SW480 (cell line): ENCODE data around the gene TRIM40.
"Not testable (repeated sequence)": the region's sequence is repeated elsewhere in the genome, so short reads cannot be mapped to it uniquely, and the experiment has no call there.

Experiments used
- DNase-seq: peaks from one replicate; pipeline ENCODE4 v3.0.0-alpha.2; 2016; ENCODE audit warnings: low spot score

Gene TRIM40

DNA sequence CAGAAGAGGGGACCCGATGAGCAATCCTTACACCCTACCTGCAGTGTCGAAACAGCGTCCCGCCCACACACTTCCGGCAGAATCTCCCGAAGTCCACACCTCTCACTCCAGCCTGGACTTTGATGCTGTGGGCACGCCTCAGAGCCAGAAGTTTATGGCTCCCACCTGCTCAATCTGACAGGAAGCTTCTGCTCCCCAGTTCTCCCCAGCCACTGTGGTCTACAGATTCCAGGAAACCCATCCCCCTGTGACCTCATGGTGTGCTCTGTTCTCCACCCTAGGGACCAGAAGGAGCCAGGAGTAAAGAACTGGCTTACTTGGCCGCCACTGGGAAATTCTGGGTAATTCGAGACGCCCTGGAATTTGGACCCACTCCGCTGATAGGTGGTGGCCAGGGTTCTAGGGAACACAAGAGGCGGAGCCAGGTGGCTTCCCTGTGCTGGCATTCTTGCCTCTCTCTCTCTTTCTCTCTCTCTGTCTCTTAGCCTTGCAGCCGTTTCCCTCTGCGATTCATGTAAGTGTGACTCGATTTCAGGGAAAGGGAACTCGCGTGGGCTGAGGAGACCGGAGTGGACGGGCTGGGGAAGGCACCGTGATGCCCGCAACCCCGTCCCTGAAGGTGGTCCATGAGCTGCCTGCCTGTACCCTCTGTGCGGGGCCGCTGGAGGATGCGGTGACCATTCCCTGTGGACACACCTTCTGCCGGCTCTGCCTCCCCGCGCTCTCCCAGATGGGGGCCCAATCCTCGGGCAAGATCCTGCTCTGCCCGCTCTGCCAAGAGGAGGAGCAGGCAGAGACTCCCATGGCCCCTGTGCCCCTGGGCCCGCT is 27.4 kb downstream of the TRIM40 start, which contains the start of gene TRIM15:
Gene TRIM15, plus strand, starts transcription at position 457 of the 828 bp plus-strand sequence. Its CDS starts 139 bp downstream, at position 596.
- peak; percentile 97 for DNase-seq

DNA sequence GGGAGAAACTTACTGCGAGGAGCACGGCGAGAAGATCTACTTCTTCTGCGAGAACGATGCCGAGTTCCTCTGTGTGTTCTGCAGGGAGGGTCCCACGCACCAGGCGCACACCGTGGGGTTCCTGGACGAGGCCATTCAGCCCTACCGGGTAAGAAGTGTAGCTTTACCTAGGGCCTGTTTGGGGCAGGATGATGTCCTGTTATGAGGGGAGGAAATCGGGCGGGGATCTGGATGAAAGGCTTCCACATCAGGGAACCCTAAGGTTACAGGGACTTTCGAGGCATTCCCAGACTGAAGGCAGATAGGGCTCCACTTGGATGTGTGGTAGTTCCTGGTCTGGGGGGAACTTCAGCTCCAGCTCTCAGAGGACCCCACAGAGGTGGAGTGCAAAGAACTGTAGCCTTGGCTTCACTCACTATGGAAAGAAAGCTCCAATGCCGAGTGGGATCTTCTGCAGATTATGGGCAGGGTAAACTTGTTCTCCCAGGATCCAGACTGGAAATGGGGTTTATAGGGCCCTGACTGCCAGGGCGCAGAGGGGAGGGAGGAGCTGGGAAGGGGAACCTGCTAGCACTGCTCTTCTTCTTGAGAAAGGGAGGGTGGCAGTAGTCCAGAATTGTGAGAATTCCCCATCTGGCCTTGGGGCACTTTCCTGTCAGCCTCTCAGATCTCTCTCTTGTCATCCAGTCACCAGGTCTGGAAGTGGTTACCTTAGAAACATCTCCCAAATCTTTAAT is 28.1 kb downstream of the TRIM40 start:
- DNase-seq, result no peak

DNA sequence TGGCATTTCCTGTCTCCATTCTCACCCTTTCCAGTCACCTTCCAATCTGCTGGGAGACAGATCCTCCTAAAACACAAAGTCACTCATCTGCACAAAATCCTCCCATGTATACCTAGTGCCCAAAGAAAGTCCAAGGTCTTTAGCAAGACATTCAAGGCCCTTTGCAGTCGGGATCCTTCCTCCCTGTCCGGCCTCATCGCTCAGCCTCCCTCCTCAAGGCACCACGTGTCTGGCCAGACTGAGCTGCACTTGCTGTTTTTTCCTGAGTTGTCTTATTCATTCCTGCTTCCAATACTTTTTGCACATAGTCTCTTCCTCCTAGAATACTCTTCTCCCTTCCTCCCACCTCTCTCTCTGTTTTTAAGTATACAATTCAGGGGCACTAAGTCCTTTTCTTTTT is 28.8 kb downstream of the TRIM40 start:
- no peak for DNase-seq

GRCh38 chr6:30165238-30165637 is 29.3 kb downstream of the TRIM40 start:
- not testable (repeated sequence) for DNase-seq

- no peak for DNase-seq
Measured at GRCh38 chr6:30167101-30167500, 31.2 kb downstream of the TRIM40 start.

DNA sequence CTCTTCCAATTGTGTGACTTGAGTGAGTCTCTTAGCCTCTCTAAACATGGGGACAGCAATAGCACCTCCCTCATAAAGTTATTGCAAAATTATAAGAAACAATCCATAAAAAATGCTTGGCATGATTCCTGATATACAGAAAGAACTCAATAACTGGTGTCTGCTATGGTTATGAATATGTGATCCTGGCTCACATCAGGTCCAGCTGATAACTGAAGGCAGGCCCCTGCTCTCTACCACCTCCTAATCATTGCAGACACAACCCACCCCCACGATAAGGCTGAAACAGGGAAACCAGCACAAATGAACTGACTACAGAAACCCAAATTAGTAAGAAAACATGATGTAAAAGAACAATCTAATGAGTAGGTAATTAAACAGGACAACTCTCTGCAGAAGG is 32.8 kb downstream of the TRIM40 start:
- no peak for DNase-seq

DNA sequence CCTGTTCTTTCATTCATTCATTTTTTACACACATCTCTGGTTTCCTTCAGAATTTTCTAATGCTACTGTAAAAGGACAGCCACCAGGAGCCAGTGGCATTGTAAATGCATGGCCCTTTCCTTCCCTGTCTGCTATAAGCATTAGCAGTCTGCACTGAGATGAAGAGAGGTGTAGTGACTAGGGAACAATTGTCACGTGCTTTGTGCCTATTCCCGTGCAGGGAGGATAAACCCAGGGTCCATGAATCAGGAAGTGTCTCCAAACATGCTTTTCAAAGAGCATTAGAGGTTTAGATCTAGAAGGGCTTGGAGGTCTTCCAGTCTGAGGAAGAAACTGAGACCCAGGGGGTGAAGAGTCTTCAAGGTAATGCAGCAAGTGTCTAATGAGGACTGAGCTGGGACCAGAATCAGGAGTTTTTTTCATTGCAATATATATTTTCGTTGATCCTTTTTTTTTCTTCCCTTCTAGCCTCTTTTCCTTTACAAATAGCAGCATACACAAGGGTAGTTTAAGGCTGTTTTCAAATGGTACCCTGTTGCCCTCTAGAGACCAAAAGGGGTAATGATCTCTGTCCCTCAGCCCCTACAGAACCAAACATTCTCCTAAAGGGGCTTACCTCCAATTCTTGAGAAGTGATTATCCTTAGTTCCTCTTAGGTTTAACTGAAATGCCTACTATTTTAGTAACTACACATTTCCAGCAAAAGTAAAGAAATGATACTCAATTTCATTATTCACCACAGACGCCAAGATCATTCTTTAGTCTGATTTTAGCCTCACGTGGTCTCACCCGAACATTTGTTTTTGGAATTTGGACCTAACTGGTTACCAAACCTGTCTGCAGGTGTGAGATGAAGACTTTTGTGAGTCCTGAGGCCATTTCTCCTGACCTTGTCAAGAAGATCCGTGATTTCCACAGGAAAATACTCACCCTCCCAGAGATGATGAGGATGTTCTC is 34.0 kb downstream of the TRIM40 start:
- peak; percentile 57 for DNase-seq

DNA sequence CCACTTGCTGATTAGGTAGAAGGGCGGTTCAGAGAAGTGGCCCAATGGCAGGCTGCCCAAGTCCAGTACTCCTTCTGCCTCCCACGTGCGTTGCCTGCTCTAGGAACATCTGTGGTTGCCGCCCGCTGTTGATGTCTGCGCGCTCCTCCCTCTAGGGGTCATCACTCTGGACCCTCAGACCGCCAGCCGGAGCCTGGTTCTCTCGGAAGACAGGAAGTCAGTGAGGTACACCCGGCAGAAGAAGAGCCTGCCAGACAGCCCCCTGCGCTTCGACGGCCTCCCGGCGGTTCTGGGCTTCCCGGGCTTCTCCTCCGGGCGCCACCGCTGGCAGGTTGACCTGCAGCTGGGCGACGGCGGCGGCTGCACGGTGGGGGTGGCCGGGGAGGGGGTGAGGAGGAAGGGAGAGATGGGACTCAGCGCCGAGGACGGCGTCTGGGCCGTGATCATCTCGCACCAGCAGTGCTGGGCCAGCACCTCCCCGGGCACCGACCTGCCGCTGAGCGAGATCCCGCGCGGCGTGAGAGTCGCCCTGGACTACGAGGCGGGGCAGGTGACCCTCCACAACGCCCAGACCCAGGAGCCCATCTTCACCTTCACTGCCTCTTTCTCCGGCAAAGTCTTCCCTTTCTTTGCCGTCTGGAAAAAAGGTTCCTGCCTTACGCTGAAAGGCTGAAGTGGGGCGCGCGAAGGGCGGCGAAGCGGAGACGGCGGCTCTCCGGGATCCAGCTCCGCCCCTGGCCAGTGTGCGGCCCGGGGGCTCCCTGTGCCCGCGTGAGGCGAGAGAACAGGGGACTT is 35.9 kb downstream of the TRIM40 start:
- no peak for DNase-seq

GRCh38 chr6:30172681-30173080 is 36.7 kb downstream of the TRIM40 start:
- DNase-seq, result no peak

- DNase-seq, result no peak
Measured at GRCh38 chr6:30175765-30176164, 39.8 kb downstream of the TRIM40 start.

DNA sequence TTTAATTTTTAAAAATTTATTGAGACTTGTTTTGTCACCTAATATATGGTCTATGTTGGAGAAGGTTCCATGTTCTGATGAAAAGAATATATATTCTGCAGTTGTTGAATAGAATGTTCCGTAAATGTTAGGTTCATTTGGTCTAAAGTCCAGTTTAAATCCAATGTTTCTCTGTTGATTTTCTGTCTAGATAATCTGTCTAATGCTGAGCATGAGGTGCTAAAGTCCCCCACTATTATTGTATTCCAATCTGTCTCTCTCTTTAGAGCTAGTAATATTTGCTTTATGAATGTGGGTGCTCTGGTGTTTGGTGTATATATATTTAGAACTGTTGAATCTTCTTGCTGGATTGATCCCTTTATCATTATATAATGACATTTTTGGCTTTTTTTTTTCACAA is 42.9 kb downstream of the TRIM40 start:
- no peak for DNase-seq

DNA sequence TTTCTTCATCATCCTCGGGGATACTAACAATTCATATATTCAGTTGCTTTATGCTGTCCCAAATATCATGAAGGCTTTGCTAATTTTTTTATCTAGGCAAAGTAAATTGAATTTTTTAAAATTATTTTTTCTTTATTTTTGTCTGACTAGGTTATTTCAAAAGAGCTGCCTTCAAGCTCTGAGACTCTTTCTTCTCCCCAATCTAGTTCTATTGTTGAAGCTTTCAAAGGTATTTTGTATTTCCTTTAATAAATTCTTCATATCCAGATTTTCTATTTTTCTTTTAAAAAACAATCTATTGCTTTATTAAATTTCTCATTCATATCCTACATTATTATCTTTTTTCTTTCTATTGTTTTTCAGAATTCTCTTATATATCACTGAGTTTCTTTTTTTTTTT is 44.2 kb downstream of the TRIM40 start:
- DNase-seq, result no peak

DNA sequence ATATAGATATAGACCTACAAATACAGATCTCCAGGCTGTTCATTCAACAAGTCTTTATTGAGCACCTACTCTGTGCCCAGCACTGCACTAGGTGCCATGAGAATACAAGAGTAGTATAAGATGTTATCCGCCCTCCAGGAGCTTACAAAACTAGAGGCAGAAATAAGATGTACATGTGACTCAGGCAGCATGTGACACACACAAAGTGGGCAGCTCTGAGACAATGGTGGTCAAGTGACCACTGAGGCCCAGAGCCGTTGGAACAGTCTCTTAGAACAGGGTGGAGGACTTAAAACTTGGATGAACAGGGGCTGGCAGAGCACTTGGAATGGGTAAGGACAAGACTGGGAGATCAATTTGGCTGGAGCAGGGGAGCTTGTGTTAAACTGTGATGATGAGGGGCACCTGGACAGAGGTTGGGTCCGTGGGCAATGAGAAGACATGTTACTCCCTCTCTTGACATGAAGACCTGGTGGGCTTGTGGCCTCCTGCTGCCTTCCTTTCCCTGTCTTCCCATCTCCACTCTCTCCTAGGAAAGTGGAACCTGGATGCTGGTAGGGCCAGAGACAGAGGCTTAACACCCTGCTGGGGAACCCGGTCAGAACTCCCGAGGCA is 48.6 kb downstream of the TRIM40 start:
- DNase-seq, result no peak

DNA sequence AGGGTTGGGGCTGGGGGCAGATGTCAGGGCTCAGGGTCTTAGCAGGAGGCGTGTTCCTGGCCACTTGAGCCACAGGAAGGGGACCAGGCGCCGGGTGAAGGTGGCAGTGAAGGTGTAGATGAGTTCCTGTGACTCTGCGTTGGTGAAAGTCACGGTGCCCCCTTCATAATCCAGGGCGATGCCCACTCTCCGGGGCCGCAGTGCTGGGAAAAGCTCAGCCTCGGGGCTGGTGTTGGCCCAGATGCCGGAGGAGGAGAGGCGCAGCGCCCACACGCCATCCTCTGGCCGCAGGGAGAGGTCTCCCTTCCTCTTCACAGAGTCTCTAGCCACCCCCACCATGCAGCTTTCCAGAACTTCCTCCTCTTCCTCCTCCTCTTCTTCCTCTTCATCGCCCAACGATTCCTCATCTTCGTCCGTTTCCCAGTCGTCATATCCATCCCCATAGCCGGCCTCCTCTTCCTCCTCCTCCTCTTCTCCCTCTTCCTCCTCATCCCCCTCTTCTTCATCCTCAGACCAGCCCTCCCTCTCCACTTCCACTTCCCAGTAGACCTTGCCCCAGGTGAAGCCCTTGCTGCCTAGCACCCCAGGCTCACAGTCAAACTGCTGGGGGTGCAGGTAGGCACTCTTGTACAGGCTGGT is 50.0 kb downstream of the TRIM40 start:
- no peak for DNase-seq

GRCh38 chr6:30188541-30188940 is 52.6 kb downstream of the TRIM40 start:
- DNase-seq, result no peak

DNA sequence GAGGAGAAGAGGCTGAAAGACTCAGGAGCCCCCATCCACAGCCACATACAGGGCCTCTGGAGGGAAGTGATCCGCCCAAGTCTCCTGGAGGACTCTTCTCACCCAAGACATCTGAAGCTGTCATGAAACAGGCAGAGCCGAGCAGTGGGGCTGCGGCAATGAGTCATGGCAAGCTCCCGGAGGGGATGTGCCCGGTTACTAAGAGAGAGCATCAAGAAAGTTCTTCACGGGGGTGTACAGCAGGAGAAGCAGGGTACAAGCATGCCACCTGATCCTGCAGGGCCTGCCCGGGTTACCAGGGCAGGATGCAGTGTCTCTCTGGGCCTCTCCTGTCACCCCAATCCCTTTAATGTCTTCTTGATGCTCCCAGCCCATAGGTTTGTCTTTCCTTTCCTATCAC is 56.1 kb downstream of the TRIM40 start:
- DNase-seq, result no peak

DNA sequence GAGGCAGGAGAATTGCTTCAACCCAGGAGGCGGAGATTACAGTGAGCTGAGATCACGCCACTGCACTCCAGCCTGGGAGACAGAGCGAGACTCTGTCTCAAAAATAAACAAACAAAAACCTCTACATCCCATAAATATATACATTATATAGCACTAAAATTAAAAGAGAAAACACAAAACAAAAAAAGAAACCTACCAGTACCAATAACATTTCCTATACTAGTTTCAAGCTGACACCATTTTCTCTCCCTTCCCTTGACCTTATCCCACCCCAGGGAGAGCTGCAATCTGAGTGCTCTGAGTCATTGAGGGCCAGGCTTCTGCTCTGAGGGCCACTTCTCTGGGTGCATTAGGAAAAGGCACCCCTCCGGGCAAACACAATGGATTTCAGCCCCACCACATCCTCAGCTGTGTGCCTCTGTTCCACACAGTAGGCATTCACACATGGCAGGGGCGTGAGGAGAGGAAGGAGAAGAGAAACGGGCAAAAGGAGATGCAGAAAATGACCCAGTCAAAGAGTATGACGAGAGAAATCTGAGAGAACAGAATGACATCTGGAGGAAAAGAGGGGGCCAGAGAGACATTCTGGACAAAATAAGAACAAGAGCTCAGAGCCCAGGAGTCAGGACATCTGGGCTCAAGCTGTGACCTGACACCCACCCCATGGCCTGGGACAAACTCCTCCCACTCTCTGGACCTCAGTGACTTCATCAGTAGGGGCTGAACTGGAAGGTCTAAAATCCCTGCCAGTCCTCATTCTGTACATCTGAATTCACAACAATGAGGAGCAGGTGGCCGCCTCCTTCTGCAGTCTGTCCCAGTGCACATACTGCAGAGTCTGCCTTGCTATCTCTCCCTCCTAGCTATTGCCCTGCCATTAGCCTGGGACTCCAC is 59.1 kb downstream of the TRIM40 start:
- no peak for DNase-seq

GRCh38 chr6:30195951-30196350 is 60.0 kb downstream of the TRIM40 start:
- no peak for DNase-seq

DNA sequence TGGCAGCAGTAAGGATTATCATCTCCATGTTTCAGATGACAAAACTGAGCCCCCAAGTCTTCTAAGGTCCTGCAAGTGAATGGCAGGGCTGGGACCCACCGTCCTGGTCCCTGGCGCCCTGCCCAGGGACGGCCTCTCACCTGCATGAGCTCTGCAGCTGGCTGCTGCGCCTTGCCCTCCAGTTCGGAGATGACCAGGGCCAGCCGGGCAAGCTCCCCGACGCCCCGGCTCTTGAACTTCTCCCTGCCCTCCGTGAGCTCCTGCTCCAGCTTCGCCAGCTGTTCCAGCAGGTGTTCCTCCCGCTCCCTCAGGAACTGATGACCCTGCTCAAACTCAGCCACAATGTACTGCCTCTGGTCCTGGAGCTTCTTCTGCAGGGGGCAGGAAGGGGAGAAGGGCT is 60.4 kb downstream of the TRIM40 start:
- no peak for DNase-seq
